GM18498 (cell line): ENCODE data around the gene DNAJC11.

ENCODE experiments used
- ATAC-seq: cut with Tn5 transposase; IDR thresholded peaks from one replicate; pipeline ENCODE4 v1.9.1; 2021; ENCODE audit warnings: mild to moderate bottlenecking, moderate library complexity; ENCODE audit not compliant: unreplicated experiment

The DNAJC11 gene

DNA sequence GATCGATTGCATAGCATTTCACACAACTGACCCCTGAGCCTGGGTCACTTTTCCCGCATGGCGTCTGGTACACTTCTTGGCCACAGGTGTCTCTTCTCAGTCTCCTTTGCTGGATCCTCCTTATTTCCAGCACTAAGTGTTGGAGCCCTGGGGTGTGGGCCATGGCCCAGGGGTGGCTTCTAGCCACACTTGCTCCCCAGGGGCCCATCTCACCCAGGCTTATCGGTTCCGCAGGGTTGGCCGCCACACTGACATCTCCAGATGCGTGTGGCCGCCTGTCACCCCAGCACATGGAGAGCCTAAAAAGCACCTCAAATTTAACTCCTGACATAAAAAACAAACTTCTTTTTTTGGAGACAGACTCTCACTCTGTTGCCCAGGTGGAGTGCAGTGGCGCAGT, 74.6 kb downstream of the DNAJC11 start:
- no peak for ATAC-seq

DNA sequence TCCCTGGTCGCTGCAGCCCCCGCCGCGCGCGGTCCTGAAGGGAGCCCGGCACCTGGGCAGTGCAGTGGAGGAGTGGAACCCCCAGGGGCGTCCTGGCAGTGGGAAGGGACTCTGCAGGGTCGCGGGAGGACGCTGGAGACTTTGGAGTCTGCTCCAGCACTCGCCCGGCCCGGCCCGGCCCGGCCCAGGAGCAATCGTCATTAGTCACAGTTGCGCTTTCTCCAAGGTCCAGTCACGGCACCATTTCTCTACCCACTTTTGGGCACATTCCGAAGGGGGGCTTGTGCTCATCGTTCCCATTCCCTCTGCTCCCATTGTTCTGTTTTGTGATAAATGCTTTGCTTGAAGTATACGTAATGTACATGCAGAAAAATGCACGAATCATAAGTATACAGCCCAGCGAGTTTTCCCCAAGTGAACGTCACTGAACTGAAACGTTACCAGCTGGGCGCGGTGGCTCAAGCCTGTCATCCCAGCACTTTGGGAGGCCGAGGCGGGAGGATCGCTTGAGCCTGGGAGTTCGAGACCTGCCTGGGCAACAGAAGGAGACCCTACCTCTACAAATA, 75.9 kb downstream of the DNAJC11 start:
- peak; percentile 10 for ATAC-seq

DNA sequence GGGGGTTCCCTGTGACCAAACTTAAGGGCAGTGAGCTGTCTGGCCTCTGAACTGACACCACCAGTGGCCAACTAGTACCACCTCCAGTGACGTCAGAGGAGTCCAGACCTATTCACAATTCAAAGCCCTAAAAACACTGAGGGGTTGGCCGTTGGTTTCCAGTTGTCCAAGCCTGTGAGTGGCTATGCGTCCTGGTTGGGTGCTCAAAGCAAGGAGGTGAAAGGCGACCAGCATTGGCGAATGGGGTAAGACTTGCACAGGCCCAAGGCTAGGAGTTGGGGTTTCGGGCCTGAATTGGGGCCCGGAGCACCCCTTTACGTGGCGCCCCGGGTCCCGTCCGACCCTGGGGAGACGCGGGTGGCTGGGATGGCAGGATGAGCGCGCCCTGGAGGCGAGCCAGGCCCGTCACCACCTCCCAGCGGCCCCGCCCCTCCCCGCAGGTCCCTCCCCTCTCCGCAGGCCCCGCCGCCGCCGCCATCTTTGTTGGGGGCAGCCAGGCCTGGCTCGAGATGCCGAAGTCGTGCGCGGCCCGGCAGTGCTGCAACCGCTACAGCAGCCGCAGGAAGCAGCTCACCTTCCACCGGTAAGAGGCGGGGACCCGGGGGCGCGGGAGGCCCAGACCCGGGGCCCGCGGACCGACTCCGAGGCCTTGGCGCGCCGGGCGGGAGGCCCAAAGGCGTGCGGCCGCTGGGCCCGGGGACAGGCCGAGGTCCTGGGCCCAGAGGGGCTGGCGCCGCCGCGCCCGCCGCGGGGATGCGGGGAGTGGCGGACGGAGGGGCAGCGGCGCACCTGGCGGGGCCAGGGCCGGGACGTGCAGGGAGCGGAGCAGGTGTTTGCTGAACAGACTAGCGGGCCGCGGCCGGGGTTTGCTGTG, 76.7 kb downstream of the DNAJC11 start, which contains the start of gene THAP3:
Gene THAP3 (plus strand): TSS at position 159 of the 874 bp plus-strand sequence. CDS start 351 bp downstream, at position 510.
- peak; percentile 83 for ATAC-seq

DNA sequence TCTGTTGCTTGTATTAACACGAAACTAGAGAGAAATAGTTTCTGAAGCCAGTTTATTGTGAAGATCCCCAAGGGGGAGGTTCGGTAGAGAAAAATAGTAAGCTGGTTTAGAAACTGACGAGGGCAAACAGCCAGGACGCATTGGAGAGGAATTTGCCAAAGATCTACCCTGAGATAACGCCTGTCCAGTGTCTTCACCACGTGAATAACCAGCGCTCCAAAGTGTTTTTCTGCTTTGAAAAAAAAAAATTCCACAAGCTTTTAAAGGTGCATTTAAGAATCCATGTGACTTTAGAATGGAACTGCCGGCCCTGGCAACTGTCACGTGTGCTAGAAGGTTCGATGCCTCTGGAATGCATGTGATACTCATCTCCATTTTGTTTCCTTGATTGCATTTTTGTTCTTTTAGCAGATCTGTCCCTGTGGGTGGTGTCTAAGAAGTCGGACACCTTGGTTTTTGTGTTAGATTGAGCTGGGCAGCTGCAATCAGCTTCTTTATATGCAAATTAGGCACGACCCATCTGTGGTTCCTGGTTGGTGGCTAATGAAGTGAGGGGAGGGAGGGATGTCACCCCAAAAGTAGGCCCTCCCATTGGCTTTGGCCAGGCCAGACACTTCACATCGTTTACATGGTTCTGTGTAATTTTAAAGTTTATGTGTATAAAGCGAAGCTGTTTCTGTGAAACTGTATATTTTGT, 78.2 kb downstream of the DNAJC11 start:
- no peak for ATAC-seq

DNA sequence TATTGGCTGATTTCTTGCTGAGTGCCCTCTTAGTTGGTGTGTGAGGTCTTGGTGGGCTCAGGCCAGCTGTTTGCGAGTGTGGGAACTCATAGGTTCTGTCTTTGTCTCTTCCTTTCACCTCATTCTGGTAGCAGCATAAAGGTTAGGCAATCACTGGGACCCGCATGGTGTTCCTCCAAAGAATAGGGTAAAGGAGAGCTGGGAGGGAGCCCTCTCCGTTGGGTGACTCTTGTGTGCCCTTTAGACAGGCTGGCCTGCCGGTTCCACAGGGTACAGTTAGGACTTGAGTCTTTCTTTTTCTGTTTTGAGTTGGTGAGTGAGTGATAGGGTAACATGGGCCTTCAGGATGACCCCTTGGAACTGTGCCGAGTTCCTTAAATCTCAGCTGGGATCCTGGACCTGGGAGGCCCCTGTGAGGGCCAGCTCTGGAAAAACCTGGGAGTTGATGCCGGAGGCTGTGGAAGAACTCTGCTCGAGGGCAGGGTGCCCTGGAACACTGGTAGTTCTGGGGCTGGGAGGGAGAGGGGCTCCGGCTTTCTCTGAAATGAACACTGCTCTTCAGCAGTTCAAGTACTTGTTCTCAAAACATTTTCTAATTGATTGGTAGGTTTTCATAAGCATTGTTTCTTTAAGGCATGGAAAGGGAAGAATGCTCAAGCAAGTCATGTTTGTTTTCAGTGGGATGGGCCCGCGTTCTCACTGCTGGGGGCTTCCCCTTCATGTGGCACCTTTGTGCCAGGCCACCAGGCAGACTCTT, 79.0 kb downstream of the DNAJC11 start:
- ATAC-seq, result no peak

DNA sequence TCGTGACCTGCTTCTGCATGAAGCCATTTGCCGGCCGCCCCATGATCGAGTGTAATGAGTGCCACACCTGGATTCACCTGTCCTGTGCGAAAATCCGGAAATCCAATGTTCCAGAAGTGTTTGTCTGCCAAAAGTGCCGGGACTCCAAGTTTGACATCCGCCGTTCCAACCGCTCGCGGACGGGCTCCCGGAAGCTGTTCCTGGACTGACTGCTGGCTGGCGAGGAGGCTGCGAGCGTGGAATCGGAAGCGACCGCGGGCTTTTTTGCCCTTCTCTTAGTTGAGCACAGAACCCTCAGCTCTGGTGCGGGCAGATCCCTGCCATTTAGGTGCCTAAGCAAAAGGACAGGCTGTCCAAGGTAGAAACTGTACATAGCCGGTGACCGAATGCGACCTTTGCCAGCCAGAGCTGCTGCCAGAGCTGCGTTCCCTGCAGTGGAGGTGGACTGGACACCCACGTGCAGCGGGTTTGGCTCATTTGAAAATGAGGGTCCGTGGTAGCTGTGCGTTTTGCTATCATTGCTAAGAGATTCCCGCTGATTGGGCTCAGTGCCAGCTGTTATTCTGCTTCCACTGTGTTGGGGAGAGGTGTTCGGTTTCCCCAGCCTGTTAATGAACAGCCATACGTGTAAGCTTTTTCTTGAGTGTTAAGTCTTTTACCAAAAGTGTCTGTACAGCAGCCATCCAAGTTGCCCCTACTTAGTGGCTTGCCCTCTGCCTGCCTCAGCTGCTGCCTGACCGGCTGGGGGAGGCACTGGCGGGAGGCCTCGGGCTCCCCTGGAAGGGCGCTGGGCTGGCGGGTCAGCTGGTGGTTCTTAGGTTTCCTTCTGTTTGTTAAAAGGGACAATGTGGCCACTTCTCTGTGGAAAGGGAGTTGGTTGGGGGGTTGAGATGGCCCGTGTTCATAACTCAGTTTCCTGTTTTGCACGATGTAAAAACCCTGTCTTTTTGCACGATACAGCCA, 79.9 kb downstream of the DNAJC11 start:
- no peak for ATAC-seq

DNA sequence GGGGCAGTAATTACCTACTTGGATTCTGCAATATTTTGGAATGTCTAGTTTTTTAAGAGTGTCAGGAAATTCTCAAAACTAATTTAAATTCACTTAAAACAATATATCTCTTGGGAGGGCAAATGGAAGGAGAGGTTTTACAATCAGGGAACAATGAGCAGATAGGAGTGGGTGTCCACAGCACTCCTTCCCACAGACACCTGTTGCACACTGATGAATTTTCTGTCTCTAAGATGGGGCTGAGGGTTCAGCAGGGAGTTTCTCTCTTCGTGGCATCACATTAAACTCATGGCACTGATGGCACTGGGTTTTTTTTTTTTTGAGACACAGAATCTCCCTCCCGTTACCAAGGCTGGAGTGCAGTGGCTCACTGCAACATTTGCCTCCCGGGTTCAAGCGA, 82.6 kb downstream of the DNAJC11 start:
- no peak for ATAC-seq

DNA sequence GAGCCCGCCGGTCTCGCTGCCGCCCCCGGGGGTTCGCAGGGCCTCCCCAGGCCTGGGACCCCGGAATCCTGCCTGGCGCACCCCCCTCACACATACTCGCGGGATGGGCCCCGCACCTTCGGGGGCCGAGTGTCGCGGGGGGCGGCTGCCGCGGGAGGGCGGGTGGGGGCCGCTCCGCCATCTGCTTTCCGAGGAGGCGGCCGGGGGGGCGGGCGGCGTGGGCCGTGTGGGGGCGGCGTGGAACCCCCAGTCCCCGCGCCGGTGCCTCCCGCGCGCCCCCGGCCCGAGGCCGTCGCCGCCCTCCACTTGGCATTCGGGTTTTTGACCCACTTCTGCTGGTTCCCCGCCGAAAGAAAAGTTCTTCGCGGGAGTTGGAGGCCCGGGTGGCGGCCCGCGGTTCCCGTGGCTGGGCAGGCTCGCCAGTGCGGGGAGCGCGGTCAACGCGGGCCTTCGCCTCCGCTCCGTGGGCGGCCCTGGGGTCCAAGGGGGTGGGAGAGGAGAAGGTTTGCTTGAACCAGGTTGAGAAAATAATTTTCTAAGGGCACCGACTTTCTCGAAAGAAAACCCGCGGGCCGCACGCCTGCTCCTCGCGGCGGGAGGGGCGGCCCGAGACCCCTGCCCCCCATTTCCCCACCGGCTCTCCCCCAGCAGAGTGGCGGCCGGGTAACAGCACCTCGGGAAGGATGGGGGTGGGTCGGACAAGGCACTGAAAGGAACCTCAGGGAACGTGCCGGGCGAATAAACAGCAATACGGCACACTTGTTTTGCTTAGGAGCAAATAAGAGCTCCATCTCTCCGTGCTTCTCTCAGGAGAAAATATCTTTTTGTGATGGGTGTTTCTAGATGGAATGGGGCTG, 86.5 kb downstream of the DNAJC11 start:
- ATAC-seq, result no peak

DNA sequence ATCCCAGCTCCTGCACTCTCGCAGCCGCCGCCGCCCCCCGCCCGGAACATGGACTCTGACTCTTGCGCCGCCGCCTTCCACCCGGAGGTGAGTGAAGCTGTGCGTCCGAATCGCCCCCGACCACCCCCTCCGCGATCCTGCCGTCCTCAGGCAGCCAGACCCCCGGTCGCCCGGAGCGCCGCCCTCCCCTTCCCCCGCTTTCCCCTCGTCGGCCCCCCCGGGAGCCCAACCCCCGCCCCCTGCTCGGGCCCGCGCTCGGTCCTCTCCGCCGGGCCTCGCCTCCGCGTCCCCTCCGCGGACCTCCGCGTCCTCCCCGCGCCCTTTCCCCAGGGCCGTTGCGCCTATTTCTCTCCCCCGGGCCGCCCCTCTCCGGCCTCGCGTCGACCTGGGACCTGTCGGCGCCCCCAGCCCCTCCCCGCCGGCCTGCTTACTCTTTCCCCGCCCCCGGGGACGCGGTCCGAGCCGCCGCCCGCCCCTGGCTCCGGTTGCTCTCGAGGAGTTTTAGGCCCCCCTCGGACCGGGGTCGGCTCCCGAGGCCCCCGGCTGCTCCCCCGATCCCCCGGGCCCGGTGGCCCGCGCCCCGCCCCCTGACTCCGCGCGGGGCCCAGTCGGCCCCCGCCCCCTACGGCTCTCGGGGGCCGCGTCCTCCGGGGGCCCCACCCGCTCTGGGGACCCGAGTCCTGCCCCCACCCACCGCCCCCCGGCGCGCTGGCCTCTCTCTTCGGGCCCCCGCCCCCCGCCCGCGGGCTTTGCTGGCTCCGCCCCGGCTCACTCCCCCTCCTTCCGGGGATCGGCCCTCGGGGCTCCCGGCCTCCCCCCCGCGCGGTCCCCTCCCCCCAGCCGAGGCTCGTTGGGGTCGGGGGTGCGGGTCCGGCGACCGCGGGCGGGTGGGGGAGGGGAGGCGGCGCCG, 87.3 kb downstream of the DNAJC11 start:
- no peak for ATAC-seq

DNA sequence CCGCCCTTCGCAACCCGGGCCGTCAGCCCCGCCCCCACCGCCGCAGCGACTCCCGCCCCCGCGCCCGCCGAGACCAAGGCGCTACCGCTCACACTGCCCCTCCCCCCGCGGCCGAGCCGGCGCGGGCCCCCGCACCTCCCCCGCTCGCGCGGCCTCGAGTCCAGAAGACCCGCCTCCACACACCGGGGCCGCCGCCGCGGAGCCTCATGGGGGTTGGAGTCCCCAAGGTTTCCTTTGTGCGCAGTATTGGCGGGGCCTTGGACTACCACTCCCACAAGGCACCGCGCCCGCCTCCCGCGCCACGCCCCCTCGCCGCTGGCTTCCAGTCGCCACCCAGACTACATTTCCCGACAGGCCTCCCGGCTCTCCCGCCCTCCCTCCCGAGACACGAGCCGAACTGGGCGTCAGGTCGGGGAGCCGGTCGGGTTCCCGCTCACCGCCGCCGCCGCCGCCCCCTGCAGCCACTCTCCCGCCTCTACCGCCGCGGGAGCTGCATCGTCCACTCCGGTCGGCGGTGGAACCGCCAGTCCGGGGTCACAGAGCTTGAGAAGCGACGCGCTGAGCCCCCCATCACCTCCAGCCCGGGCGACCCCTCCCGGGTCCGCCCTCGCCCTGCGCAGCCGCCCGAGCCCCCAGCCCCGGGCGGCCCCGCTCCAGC, 88.1 kb downstream of the DNAJC11 start, which contains the start of gene PHF13:
Gene PHF13 (plus strand): TSS at position 371 of the 658 bp plus-strand sequence. CDS start 336 bp downstream, outside the sequence.
- peak; percentile 93 for ATAC-seq

DNA sequence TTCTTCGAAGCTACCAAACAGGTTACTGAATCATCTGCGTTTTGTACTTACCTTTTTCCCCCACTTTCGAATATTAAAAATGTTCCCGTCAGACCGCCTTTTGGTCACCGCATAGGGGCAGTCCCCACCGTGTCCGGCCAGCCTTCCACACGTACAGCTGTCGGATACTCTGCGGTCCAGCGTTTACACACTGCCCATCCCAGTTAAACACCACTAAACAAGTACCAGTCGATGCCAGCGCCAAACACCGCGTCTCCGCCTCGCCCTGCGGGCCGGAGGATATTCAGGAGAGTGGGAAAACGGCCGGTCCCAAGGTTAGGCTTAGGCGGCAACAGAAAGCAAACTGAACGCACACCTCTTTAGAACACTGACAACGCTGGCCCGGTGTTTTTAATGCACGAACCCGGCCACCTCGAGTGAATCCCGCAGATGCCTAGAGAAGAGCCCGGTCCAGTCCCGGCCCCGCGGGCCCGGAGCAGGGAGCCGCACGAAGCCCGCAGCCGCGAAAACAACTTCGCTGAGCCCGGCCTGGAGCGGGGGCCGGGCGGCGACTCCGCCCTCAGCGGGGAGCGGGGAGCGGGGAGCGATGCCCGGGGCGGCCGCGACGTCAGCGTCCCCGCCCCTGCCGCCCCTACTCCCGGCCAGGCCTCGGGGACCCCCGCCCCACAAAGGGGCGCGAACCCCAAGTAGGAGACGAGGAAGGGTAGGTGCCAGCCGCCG, 88.8 kb downstream of the DNAJC11 start:
- no peak for ATAC-seq

DNA sequence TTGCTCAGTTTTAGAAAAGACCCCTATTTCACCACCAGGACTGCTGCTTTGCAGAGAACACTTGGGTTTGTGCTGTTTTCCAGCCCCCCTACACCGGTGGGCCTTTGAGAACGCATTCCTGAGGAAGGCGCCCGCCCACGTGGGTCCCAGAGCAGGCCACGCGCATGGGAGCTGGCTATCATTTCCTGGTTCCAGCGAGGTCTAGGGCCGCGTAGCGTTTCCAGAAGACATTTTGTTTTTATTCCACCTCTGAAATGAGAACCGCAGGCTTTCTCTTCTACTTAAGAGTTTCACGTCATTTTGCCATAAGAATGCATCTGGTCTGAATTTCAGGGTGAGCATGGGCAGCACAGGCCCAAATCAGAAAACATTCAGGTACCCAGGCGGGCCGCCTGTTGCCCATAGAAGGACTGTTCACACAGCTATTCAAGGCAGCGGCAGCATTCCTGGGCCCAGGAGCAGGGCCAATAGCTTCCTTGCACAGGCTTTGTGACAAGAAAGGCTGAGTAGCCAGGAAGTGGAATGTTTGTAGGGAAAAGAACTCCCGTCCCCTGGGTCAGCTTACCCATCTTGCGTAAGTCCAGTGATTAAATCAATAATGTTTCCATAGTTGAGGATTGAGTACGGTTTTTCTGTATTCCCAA, 97.6 kb downstream of the DNAJC11 start:
- no peak for ATAC-seq

DNA sequence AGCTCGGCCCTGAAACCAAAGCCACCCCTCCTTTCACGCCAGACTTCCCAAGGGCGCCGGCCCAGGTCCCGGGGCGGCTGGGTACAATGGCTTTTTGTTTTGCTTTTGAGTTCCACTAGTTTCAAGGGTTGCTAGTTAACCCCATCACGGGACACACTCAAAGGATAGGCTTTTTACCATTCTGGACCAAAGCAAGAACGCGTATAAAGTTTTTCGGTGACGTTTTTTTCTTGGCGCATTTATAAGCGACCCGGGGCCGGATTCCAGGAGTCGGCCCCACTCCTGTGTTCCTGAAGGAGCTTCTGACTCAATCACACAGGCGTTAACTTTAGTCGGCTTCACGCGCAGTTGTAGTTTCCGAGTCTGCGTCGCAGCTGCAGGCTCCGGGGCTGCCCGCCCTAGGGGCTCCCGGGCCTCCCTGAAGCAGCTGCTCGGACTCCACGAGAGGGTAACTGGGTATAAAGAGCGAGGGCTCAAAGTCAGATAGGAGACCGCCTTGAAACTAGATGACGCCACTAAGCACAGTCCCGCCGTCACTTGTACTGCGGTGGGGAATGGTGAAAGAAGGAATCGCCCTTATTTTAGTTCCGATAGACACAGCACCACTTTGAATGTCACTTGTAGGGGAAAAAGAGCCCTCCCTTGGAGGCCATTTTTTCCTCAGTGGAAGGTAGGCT, 98.2 kb downstream of the DNAJC11 start:
- peak; percentile 30 for ATAC-seq

DNA sequence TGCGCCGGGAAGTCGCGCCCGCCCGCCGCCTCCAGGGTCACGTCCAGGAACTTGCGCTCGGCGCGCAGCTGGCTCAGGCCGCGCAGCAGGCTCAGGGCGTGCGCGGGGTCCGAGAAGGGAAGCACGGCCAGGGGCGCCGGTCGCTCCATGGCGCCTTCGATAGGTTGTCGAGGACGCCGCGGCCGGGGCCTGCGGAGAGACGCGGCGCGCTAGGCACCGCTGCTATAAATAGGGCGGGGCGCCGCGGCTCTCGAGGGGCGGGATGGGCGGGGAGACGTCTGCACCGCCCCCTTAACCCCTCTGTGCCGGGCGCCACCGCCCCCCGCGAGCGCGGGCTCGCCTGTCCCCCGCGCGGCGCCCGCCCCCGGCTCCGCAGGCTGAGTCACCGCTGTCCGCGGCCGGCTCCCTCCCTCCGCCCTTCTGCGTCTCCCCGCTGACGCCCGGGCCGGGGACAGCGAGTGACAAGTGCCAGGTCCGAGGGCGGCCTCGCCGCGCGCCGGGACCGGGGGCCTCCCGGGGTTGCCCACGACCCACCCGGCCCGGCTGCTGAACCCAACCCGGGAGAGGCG, 98.9 kb downstream of the DNAJC11 start, which contains the start of gene KLHL21:
Gene KLHL21 (minus strand): TSS at position 201 of the 569 bp plus-strand sequence. CDS start 52 bp downstream, at position 149.
- peak; percentile 57 for ATAC-seq
